Stomach smooth muscle (tissue), 2 donors: Measurements from ENCODE around the gene PPT1.

ENCODE experiments used
- H3K27ac ChIP-seq: one replicate; pipeline ENCODE4 v1.7.0; 2013; ENCODE audit warnings: mild to moderate bottlenecking, low read length, inconsistent platforms
- H3K27me3 ChIP-seq, 2 donors: one replicate each; pipeline ENCODE4 v1.7.0; 2013; ENCODE audit warnings: low read length in 2 of 2; ENCODE audit not compliant: insufficient read depth in 2 of 2, control insufficient read depth in 1 of 2
- H3K36me3 ChIP-seq, 2 donors: one replicate each; pipeline ENCODE4 v1.7.0; 2013; ENCODE audit warnings: low read length in 2 of 2; ENCODE audit not compliant: control insufficient read depth in 2 of 2, insufficient read depth in 2 of 2
- H3K4me1 ChIP-seq: one replicate; pipeline ENCODE4 v1.7.0; 2013; ENCODE audit warnings: low read length; ENCODE audit not compliant: control insufficient read depth, insufficient read depth
- H3K4me3 ChIP-seq, 2 donors: one replicate each; pipeline ENCODE4 v1.7.0; 2013; ENCODE audit warnings: low read length in 2 of 2
- H3K9ac ChIP-seq, 2 donors: one replicate each; pipeline ENCODE4 v1.7.0; 2013; ENCODE audit warnings: low read length in 2 of 2, mild to moderate bottlenecking in 1 of 2
- H3K9me3 ChIP-seq, 2 donors: one replicate each; pipeline ENCODE4 v1.7.0; 2013; ENCODE audit warnings: low read length in 2 of 2; ENCODE audit not compliant: control insufficient read depth in 2 of 2
- donor health status: healthy.
- donor health status: Pancreatic carcinoma.

The PPT1 gene

DNA sequence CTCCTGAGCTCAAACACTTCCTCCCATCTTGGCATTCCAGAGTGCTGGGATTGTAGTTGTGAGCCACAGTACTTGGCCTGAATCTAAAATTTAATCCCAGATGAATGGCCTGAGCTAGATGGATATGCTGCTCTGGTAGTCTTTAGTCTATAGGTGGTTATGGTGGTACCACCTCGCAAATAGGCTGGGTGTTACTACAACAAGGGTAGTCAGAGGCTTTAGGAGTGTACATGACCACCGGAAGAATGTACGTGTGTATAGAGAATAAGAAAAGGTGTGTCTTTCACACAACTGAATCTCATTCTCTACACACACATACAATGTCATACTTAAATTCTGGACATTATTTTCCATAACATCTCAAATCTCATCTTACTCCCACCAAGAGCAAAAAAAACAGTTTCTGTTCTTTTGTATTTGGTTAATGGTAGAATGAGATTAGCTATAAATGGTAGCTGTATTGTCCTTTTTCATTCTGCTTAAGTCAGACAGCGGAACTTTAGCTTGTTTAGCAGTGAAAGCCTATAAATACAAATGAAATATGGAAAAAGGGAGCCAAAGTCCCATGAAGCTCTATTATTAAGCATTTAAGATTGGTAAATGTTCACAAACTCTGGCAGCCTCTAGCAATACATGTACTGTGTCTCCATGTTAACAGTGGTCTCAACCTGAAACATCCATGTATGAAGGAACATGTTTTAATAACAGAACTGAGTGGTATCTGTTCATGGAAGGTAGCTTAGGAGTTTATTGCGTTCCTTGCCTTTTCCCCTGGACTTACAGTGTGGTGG, 40.3 kb downstream of the PPT1 start:
- Histone ChIP-seq H3K27me3 (no peaks in the 10 kb centered on the region), H3K9me3 (no peaks in the 10 kb centered on the region), H3K4me3 (no peak overlapping the region), H3K27ac (no peak overlapping the region), H3K36me3 (peaks cover 10 to 14% of the 10 kb centered on the region in 2 donors), H3K4me1 (peaks cover 6% of the 10 kb centered on the region), H3K9ac (no peak overlapping the region)

DNA sequence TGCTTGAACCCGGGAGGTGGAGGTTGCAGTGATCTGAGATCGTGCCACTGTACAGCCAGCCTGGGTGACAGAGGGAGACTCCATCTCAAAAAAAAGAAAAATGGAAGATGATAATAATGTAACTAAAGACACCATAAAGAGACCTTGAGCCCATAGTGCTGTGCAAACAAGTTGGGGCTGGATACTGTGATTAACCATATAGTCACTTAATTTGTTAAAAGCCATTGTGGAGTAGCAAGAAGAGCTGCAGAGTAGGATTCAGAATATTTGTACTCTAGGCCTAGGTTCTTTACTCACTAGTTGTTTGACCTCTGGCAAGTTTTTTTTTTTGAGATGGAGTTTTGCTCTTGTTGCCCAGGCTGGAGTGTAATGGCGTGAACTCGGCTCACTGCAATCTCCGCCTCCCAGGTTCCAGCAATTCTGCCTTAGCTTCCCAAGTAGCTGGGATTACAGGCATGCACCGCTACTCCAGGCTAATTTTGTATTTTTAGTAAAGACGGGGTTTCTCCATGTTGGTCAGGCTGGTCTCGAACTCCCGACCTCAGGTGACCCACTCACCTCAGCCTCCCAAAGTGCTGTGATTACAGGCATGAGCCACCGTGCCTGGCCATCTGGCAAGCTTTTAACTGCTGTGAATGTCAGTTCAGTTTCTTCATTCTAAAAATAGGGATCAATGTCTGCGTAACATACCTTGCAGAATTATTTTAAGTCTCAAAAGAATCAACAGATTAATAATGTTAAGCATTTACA, 43.7 kb downstream of the PPT1 start:
- Histone ChIP-seq H3K4me3 (no peak overlapping the region), H3K9me3 (no peaks in the 10 kb centered on the region), H3K9ac (no peak overlapping the region), H3K27me3 (no peaks in the 10 kb centered on the region), H3K4me1 (peaks cover 4% of the 10 kb centered on the region), H3K36me3 (peaks cover 0 to 2% of the 10 kb centered on the region in 2 donors), H3K27ac (no peak overlapping the region)

GRCh38 chr1:40050863-40051262, 46.2 kb downstream of the PPT1 start:
- H3K4me1 ChIP-seq: peaks cover 7% of the 10 kb centered on the region
- peaks cover 0 to 2% of the 10 kb centered on the region in 2 donors for H3K36me3 ChIP-seq
- H3K9ac ChIP-seq: no peak overlapping the region
- no peaks in the 10 kb centered on the region for H3K27me3 ChIP-seq
- H3K27ac ChIP-seq: no peak overlapping the region
- H3K9me3 ChIP-seq: no peaks in the 10 kb centered on the region
- H3K4me3 ChIP-seq: no peak overlapping the region

GRCh38 chr1:40049725-40050124, 47.3 kb downstream of the PPT1 start:
- peaks cover 0 to 2% of the 10 kb centered on the region in 2 donors for H3K36me3 ChIP-seq
- peak overlapping the region in 1 of 2 donors; percentile 8 for H3K9ac ChIP-seq
- H3K4me1 ChIP-seq: peaks cover 11% of the 10 kb centered on the region
- H3K27ac ChIP-seq: peak overlapping the region; percentile 25
- H3K9me3 ChIP-seq: no peaks in the 10 kb centered on the region
- no peak overlapping the region for H3K4me3 ChIP-seq
- H3K27me3 ChIP-seq: no peaks in the 10 kb centered on the region

DNA sequence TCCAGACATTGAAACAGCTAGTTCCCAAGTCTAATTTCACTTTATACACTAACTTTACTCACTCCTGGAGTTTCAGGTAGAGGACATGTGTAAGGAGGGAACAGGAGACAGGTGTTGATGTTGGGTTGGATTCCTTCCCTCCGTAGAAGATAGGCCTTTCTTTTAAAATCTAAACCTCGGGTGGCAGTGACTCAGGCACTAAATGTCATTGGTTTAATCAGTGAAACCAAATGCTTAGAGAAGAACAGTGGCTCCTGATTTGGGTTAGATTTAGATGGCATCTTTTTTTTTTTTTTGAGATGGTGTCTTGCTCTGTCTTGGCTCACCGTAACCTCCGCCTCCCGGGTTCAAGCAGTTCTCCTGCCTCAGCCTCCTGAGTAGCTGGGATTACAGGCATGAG, 49.3 kb downstream of the PPT1 start:
- peak overlapping the region; percentile 12 for H3K27ac ChIP-seq
- peaks cover 0 to 2% of the 10 kb centered on the region in 2 donors for H3K36me3 ChIP-seq
- no peak overlapping the region for H3K4me3 ChIP-seq
- no peak overlapping the region for H3K9ac ChIP-seq
- H3K4me1 ChIP-seq: peaks cover 12% of the 10 kb centered on the region
- H3K27me3 ChIP-seq: no peaks in the 10 kb centered on the region
- no peaks in the 10 kb centered on the region for H3K9me3 ChIP-seq

- Histone ChIP-seq H3K4me1 (peaks cover 17% of the 10 kb centered on the region), H3K9ac (no peak overlapping the region), H3K36me3 (peaks cover 1 to 2% of the 10 kb centered on the region in 2 donors), H3K9me3 (no peaks in the 10 kb centered on the region), H3K27me3 (no peaks in the 10 kb centered on the region), H3K4me3 (no peak overlapping the region), H3K27ac (peak overlapping the region; percentile 12)
These were observed 49.8 kb downstream of the PPT1 start for GRCh38 chr1:40047276-40047675.

GRCh38 chr1:40045766-40046165, 51.3 kb downstream of the PPT1 start:
- Histone ChIP-seq H3K9me3 (no peaks in the 10 kb centered on the region), H3K27ac (no peak overlapping the region), H3K27me3 (no peaks in the 10 kb centered on the region), H3K4me1 (peaks cover 29% of the 10 kb centered on the region), H3K4me3 (no peak overlapping the region), H3K9ac (no peak overlapping the region), H3K36me3 (peaks cover 2% of the 10 kb centered on the region in 2 donors)

GRCh38 chr1:40045182-40045581, 51.9 kb downstream of the PPT1 start:
- no peak overlapping the region for H3K9ac ChIP-seq
- no peak overlapping the region for H3K27ac ChIP-seq
- no peaks in the 10 kb centered on the region for H3K9me3 ChIP-seq
- peaks cover 0 to 2% of the 10 kb centered on the region in 2 donors for H3K36me3 ChIP-seq
- H3K27me3 ChIP-seq: no peaks in the 10 kb centered on the region
- H3K4me1 ChIP-seq: peaks cover 29% of the 10 kb centered on the region
- no peak overlapping the region for H3K4me3 ChIP-seq

- H3K4me1 ChIP-seq: peaks cover 38% of the 10 kb centered on the region
- no peaks in the 10 kb centered on the region for H3K9me3 ChIP-seq
- H3K36me3 ChIP-seq: peaks cover 0 to 2% of the 10 kb centered on the region in 2 donors
- no peak overlapping the region for H3K9ac ChIP-seq
- H3K27ac ChIP-seq: no peak overlapping the region
- no peak overlapping the region for H3K4me3 ChIP-seq
- no peaks in the 10 kb centered on the region for H3K27me3 ChIP-seq
These were observed 52.9 kb downstream of the PPT1 start for GRCh38 chr1:40044110-40044509.

GRCh38 chr1:40042341-40042740, 54.7 kb downstream of the PPT1 start:
- H3K27me3 ChIP-seq: no peaks in the 10 kb centered on the region
- peak overlapping the region; percentile 26 to 42 for H3K9ac ChIP-seq
- peak overlapping the region; percentile 83 to 98 for H3K4me3 ChIP-seq
- H3K36me3 ChIP-seq: peaks cover 0 to 2% of the 10 kb centered on the region in 2 donors
- H3K4me1 ChIP-seq: peaks cover 36% of the 10 kb centered on the region
- H3K9me3 ChIP-seq: no peaks in the 10 kb centered on the region
- H3K27ac ChIP-seq: no peak overlapping the region

DNA sequence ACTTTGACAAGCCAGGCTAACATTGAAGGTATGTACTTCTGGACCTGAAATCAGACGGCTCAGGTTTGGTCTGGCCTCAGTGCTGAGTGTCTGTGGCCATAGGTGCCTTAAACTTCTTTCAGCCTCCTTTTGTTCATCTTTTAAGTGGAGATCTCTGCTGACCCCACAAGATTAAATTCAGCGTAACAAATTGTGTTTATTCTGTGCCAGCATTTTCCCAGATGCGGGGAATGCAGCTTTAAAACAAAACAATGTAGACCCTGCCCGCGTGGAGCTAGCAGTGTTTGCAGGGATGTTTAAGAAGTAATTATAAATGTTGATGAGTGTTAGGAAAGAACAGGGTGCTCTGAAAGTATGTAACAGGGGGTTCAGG, 55.6 kb downstream of the PPT1 start:
- no peaks in the 10 kb centered on the region for H3K9me3 ChIP-seq
- H3K4me3 ChIP-seq: peak overlapping the region; percentile 83 to 98
- H3K4me1 ChIP-seq: peaks cover 43% of the 10 kb centered on the region
- H3K36me3 ChIP-seq: peaks cover 0 to 2% of the 10 kb centered on the region in 2 donors
- no peaks in the 10 kb centered on the region for H3K27me3 ChIP-seq
- H3K27ac ChIP-seq: peak overlapping the region; percentile 100
- H3K9ac ChIP-seq: peak overlapping the region; percentile 98 to 100
